ENCODE data around the gene FUT7. TPM values are rescaled to one million over a fixed set of nuclear protein-coding genes. Genes with fewer than 3 reads are reported as not detected.
A peak's percentile ranks its signal among the peaks of the same experiment; 100 is the strongest.

FUT7 gene
- total RNA-seq, 2 donors from 2014 or later = 12.1 to 27.9 TPM

GRCh38 chr9:136991993-136992818 is 39.7 kb downstream of the FUT7 start, which contains the start of gene PAXX:
PAXX (plus strand) TSS chr9:136992422; CDS start chr9:136992444, 22 bp downstream.
- no peaks in the 10 kb centered on the region for H3K4me1 Mint-ChIP-seq
- peak within 1 kb of the TSS; percentile 80 for H3K27ac Mint-ChIP-seq
- peaks cover 4% of the 10 kb centered on the region for H3K27me3 Mint-ChIP-seq
- H3K36me3 Mint-ChIP-seq (ENCODE audit: low read depth) = peaks cover 10% of the 10 kb centered on the region
- peak within 1 kb of the TSS; percentile 77 for H3K4me3 Mint-ChIP-seq
- peak; percentile 94 for ATAC-seq (replicated peaks)
- no peaks in the 10 kb centered on the region for H3K9me3 Mint-ChIP-seq

- Mint-ChIP-seq H3K4me1 (no peaks in the 10 kb centered on the region), H3K4me3 (peak overlapping the region; percentile 77), H3K27me3 (peaks cover 8% of the 10 kb centered on the region), H3K9me3 (no peaks in the 10 kb centered on the region), H3K36me3 (ENCODE audit: low read depth) (peaks cover 10% of the 10 kb centered on the region), H3K27ac (no peak overlapping the region)
- no peak for ATAC-seq (replicated peaks)
These were observed 41.5 kb downstream of the FUT7 start for GRCh38 chr9:136990242-136990911.

GRCh38 chr9:136988872-136989271 is 43.0 kb downstream of the FUT7 start:
- no peaks in the 10 kb centered on the region for H3K9me3 Mint-ChIP-seq
- no peak for ATAC-seq (replicated peaks)
- H3K4me3 Mint-ChIP-seq = no peak overlapping the region
- peaks cover 7% of the 10 kb centered on the region for H3K36me3 Mint-ChIP-seq (ENCODE audit: low read depth)
- no peak overlapping the region for H3K27ac Mint-ChIP-seq
- peaks cover 11% of the 10 kb centered on the region for H3K27me3 Mint-ChIP-seq
- peaks cover 3% of the 10 kb centered on the region for H3K4me1 Mint-ChIP-seq

- peaks cover 5% of the 10 kb centered on the region for H3K4me1 Mint-ChIP-seq
- ATAC-seq (replicated peaks) = no peak
- no peak overlapping the region for H3K27ac Mint-ChIP-seq
- H3K27me3 Mint-ChIP-seq = peaks cover 13% of the 10 kb centered on the region
- no peaks in the 10 kb centered on the region for H3K36me3 Mint-ChIP-seq (ENCODE audit: low read depth)
- no peaks in the 10 kb centered on the region for H3K9me3 Mint-ChIP-seq
- H3K4me3 Mint-ChIP-seq = no peak overlapping the region
These were observed 46.0 kb downstream of the FUT7 start for GRCh38 chr9:136985853-136986252.

GRCh38 chr9:136985027-136985602 is 46.8 kb downstream of the FUT7 start:
- Mint-ChIP-seq H3K4me3 (no peak overlapping the region), H3K27me3 (peaks cover 13% of the 10 kb centered on the region), H3K36me3 (ENCODE audit: low read depth) (no peaks in the 10 kb centered on the region), H3K4me1 (peaks cover 5% of the 10 kb centered on the region), H3K27ac (no peak overlapping the region), H3K9me3 (no peaks in the 10 kb centered on the region)
- ATAC-seq (replicated peaks) = no peak

- H3K27ac Mint-ChIP-seq = no peak overlapping the region
- no peaks in the 10 kb centered on the region for H3K9me3 Mint-ChIP-seq
- H3K4me3 Mint-ChIP-seq = no peak overlapping the region
- peaks cover 13% of the 10 kb centered on the region for H3K27me3 Mint-ChIP-seq
- peaks cover 5% of the 10 kb centered on the region for H3K4me1 Mint-ChIP-seq
- ATAC-seq (replicated peaks) = no peak
- H3K36me3 Mint-ChIP-seq (ENCODE audit: low read depth) = no peaks in the 10 kb centered on the region
These were observed 47.3 kb downstream of the FUT7 start for GRCh38 chr9:136984464-136985026.

- Mint-ChIP-seq H3K9me3 (no peaks in the 10 kb centered on the region), H3K27me3 (peaks cover 13% of the 10 kb centered on the region), H3K4me1 (peaks cover 5% of the 10 kb centered on the region), H3K4me3 (no peak overlapping the region), H3K36me3 (ENCODE audit: low read depth) (no peaks in the 10 kb centered on the region), H3K27ac (no peak overlapping the region)
- no peak for ATAC-seq (replicated peaks)
These were observed 48.1 kb downstream of the FUT7 start for GRCh38 chr9:136983656-136984314.

- Mint-ChIP-seq H3K36me3 (ENCODE audit: low read depth) (no peaks in the 10 kb centered on the region), H3K27me3 (peaks cover 13% of the 10 kb centered on the region), H3K4me1 (peaks cover 5% of the 10 kb centered on the region), H3K9me3 (no peaks in the 10 kb centered on the region), H3K4me3 (no peak overlapping the region), H3K27ac (no peak overlapping the region)
- no peak for ATAC-seq (replicated peaks)
These were observed 48.7 kb downstream of the FUT7 start for GRCh38 chr9:136983167-136983566.

- Mint-ChIP-seq H3K4me1 (peaks cover 5% of the 10 kb centered on the region), H3K27ac (no peak within 1 kb of the TSS), H3K4me3 (no peak within 1 kb of the TSS), H3K27me3 (peaks cover 10% of the 10 kb centered on the region), H3K36me3 (ENCODE audit: low read depth) (no peaks in the 10 kb centered on the region), H3K9me3 (no peaks in the 10 kb centered on the region)
- no peak for ATAC-seq (replicated peaks)
These were observed 49.4 kb downstream of the FUT7 start, which contains the start of gene LCNL1 for GRCh38 chr9:136982232-136983051. LCNL1 (plus strand) TSS chr9:136982993; CDS start chr9:136983587, 594 bp downstream.

GRCh38 chr9:136981588-136982231 is 50.2 kb downstream of the FUT7 start:
- ATAC-seq (replicated peaks) = no peak
- Mint-ChIP-seq H3K4me3 (no peak overlapping the region), H3K36me3 (ENCODE audit: low read depth) (no peaks in the 10 kb centered on the region), H3K9me3 (no peaks in the 10 kb centered on the region), H3K27me3 (peaks cover 10% of the 10 kb centered on the region), H3K4me1 (peaks cover 5% of the 10 kb centered on the region), H3K27ac (no peak overlapping the region)

- Mint-ChIP-seq H3K27ac (no peak overlapping the region), H3K27me3 (peaks cover 6% of the 10 kb centered on the region), H3K36me3 (ENCODE audit: low read depth) (no peaks in the 10 kb centered on the region), H3K9me3 (no peaks in the 10 kb centered on the region), H3K4me1 (peaks cover 5% of the 10 kb centered on the region), H3K4me3 (no peak overlapping the region)
- ATAC-seq (replicated peaks) = no peak
These were observed 51.0 kb downstream of the FUT7 start for GRCh38 chr9:136980669-136981478.
